MG63 (cell line): ENCODE measurements around the gene TCF4. TPM values are rescaled to one million over a fixed set of nuclear protein-coding genes. Genes with fewer than 3 reads are reported as not detected.

Experiments
- DNase-seq: peaks from one replicate; pipeline ENCODE4 v3.0.0-alpha.2; 2020
- H3K27me3 ChIP-seq: fragments of 250-450 bp; sonication (Bioruptor Pico); 2 replicates; pipeline ENCODE4 v1.5.1; 2020; ENCODE audit warnings: mild to moderate bottlenecking, moderate library complexity
- H3K36me3 ChIP-seq: fragments of 250-450 bp; sonication (Bioruptor Pico); 2 replicates; pipeline ENCODE4 v1.5.1; 2020; ENCODE audit warnings: mild to moderate bottlenecking, moderate library complexity
- H3K4me3 ChIP-seq: fragments of 250-450 bp; sonication (Bioruptor Pico); 2 replicates; pipeline ENCODE4 v1.5.1; 2020; ENCODE audit warnings: mild to moderate bottlenecking, moderate library complexity
- H3K9me3 ChIP-seq: fragments of 250-450 bp; sonication (Bioruptor Pico); 2 replicates; pipeline ENCODE4 v1.5.1; 2020; ENCODE audit warnings: mild to moderate bottlenecking, moderate library complexity
- total RNA-seq: library from RNA; depleted of rRNA; stranded (reverse); fragments of >200 nt; shearing (Covaris generic); gene quantifications from 2 replicates; pipeline ENCODE4 v1.2.3, GENCODE V29; 2014; ENCODE audit warnings: low replicate concordance

Gene TCF4
- total RNA-seq, 1 experiment from 2014 or later = 20.3 TPM

GRCh38 chr18:55404832-55405465 lies 183.0 kb downstream of the TCF4 start:
- Histone ChIP-seq H3K4me3 (peak overlapping the region; percentile 9), H3K9me3 (no peaks in the 10 kb centered on the region), H3K36me3 (no peaks in the 10 kb centered on the region), H3K27me3 (no peaks in the 10 kb centered on the region)
- no peak for DNase-seq

- H3K9me3 ChIP-seq = no peaks in the 10 kb centered on the region
- H3K27me3 ChIP-seq = no peaks in the 10 kb centered on the region
- no peak for DNase-seq
- no peaks in the 10 kb centered on the region for H3K36me3 ChIP-seq
- H3K4me3 ChIP-seq = peak overlapping the region; percentile 9
Measured at GRCh38 chr18:55404136-55404830, 183.7 kb downstream of the TCF4 start.

GRCh38 chr18:55403421-55403949 lies 184.5 kb downstream of the TCF4 start:
- H3K9me3 ChIP-seq = no peaks in the 10 kb centered on the region
- no peak for DNase-seq
- no peaks in the 10 kb centered on the region for H3K36me3 ChIP-seq
- H3K27me3 ChIP-seq = no peaks in the 10 kb centered on the region
- no peak overlapping the region for H3K4me3 ChIP-seq

- Histone ChIP-seq H3K27me3 (no peaks in the 10 kb centered on the region), H3K36me3 (no peaks in the 10 kb centered on the region), H3K4me3 (peak overlapping the region; percentile 29), H3K9me3 (no peaks in the 10 kb centered on the region)
- DNase-seq = no peak
Measured at GRCh38 chr18:55402731-55403405, 185.1 kb downstream of the TCF4 start.

GRCh38 chr18:55401638-55402191 lies 186.3 kb downstream of the TCF4 start:
- H3K9me3 ChIP-seq = no peaks in the 10 kb centered on the region
- peak; percentile 55 for DNase-seq
- H3K4me3 ChIP-seq = peak overlapping the region; percentile 29
- no peaks in the 10 kb centered on the region for H3K36me3 ChIP-seq
- H3K27me3 ChIP-seq = no peaks in the 10 kb centered on the region

GRCh38 chr18:55400590-55401541 lies 187.1 kb downstream of the TCF4 start:
- peak overlapping the region; percentile 1 for H3K4me3 ChIP-seq
- H3K9me3 ChIP-seq = no peaks in the 10 kb centered on the region
- H3K27me3 ChIP-seq = no peaks in the 10 kb centered on the region
- no peak for DNase-seq
- no peaks in the 10 kb centered on the region for H3K36me3 ChIP-seq

- Histone ChIP-seq H3K36me3 (no peaks in the 10 kb centered on the region), H3K9me3 (no peaks in the 10 kb centered on the region), H3K27me3 (no peaks in the 10 kb centered on the region), H3K4me3 (no peak overlapping the region)
- no peak for DNase-seq
Measured at GRCh38 chr18:55400081-55400480, 187.9 kb downstream of the TCF4 start.

GRCh38 chr18:55398858-55399257 lies 189.1 kb downstream of the TCF4 start:
- no peak for DNase-seq
- H3K36me3 ChIP-seq = no peaks in the 10 kb centered on the region
- no peaks in the 10 kb centered on the region for H3K27me3 ChIP-seq
- no peaks in the 10 kb centered on the region for H3K9me3 ChIP-seq
- H3K4me3 ChIP-seq = no peak overlapping the region

- Histone ChIP-seq H3K4me3 (no peak overlapping the region), H3K27me3 (no peaks in the 10 kb centered on the region), H3K9me3 (no peaks in the 10 kb centered on the region), H3K36me3 (no peaks in the 10 kb centered on the region)
- DNase-seq = no peak
Measured at GRCh38 chr18:55396979-55397378, 191.0 kb downstream of the TCF4 start.

GRCh38 chr18:55396267-55396905 lies 191.6 kb downstream of the TCF4 start:
- H3K36me3 ChIP-seq = no peaks in the 10 kb centered on the region
- H3K4me3 ChIP-seq = no peak overlapping the region
- H3K9me3 ChIP-seq = no peaks in the 10 kb centered on the region
- no peaks in the 10 kb centered on the region for H3K27me3 ChIP-seq
- DNase-seq = no peak

GRCh38 chr18:55395799-55396198 lies 192.2 kb downstream of the TCF4 start:
- DNase-seq = no peak
- no peak overlapping the region for H3K4me3 ChIP-seq
- H3K36me3 ChIP-seq = no peaks in the 10 kb centered on the region
- H3K9me3 ChIP-seq = no peaks in the 10 kb centered on the region
- no peaks in the 10 kb centered on the region for H3K27me3 ChIP-seq

GRCh38 chr18:55390898-55391297 lies 197.1 kb downstream of the TCF4 start:
- no peak for DNase-seq
- Histone ChIP-seq H3K9me3 (no peaks in the 10 kb centered on the region), H3K27me3 (no peaks in the 10 kb centered on the region), H3K4me3 (no peak overlapping the region), H3K36me3 (no peaks in the 10 kb centered on the region)

GRCh38 chr18:55387139-55387984 lies 200.6 kb downstream of the TCF4 start:
- Histone ChIP-seq H3K9me3 (peaks cover 7% of the 10 kb centered on the region), H3K27me3 (no peaks in the 10 kb centered on the region), H3K4me3 (no peak overlapping the region), H3K36me3 (no peaks in the 10 kb centered on the region)
- no peak for DNase-seq

- Histone ChIP-seq H3K4me3 (no peak overlapping the region), H3K36me3 (no peaks in the 10 kb centered on the region), H3K27me3 (no peaks in the 10 kb centered on the region), H3K9me3 (peaks cover 10% of the 10 kb centered on the region)
- no peak for DNase-seq
Measured at GRCh38 chr18:55386545-55386944, 201.4 kb downstream of the TCF4 start.

GRCh38 chr18:55385770-55386169 lies 202.2 kb downstream of the TCF4 start:
- no peaks in the 10 kb centered on the region for H3K36me3 ChIP-seq
- no peak for DNase-seq
- H3K4me3 ChIP-seq = no peak overlapping the region
- peaks cover 10% of the 10 kb centered on the region for H3K9me3 ChIP-seq
- H3K27me3 ChIP-seq = no peaks in the 10 kb centered on the region
